Spleen (tissue), 11 donors: Measurements from ENCODE around the gene AKAP6. TPM values are rescaled to one million over a fixed set of nuclear protein-coding genes. Genes with fewer than 3 reads are reported as not detected.

Experiments
- DNase-seq: peaks from one replicate; pipeline ENCODE4 v3.0.0-alpha.2; 2020
- H3K27ac ChIP-seq, 8 donors: fragments of 200-600 bp; sonication (generic) in 7 of 8; 1 replicate in 4 of 8; 2 replicates in 4 of 8; pipeline versions ENCODE4 v1.5.0 to v1.8.0; 2016 to 2021; ENCODE audit warnings: inconsistent platforms in 4 of 8, mild to moderate bottlenecking in 4 of 8, moderate library complexity in 1 of 8
- H3K27me3 ChIP-seq, 7 donors: fragments of 200-600 bp; sonication (generic) in 6 of 7; replicated peaks in 1 of 7; 1 replicate in 4 of 7; 2 replicates in 3 of 7; pipeline versions ENCODE4 v1.5.0 to v1.8.0; 2016 to 2021; ENCODE audit warnings: inconsistent platforms in 3 of 7, mild to moderate bottlenecking in 1 of 7
- H3K36me3 ChIP-seq, 6 donors: fragments of 200-600 bp; sonication (generic) in 5 of 6; 1 replicate in 4 of 6; 2 replicates in 2 of 6; pipeline versions ENCODE4 v1.5.0 to v1.8.0; 2016 to 2021; ENCODE audit warnings: inconsistent platforms in 2 of 6
- H3K4me1 ChIP-seq, 6 donors: fragments of 200-600 bp; sonication (generic) in 5 of 6; 1 replicate in 3 of 6; 2 replicates in 3 of 6; pipeline versions ENCODE4 v1.5.0 to v1.8.0; 2016 to 2021; ENCODE audit warnings: inconsistent platforms in 3 of 6
- H3K4me3 ChIP-seq, 8 donors: fragments of 200-600 bp; sonication (generic) in 7 of 8; 1 replicate in 4 of 8; 2 replicates in 4 of 8; pipeline versions ENCODE4 v1.5.0 to v1.8.0; 2016 to 2021; ENCODE audit warnings: inconsistent platforms in 4 of 8, mild to moderate bottlenecking in 4 of 8, moderate library complexity in 2 of 8
- H3K9me3 ChIP-seq, 8 donors: fragments of 200-600 bp; sonication (generic) in 7 of 8; 1 replicate in 4 of 8; 2 replicates in 4 of 8; pipeline versions ENCODE4 v1.5.0 to v1.8.0; 2016 to 2021; ENCODE audit warnings: inconsistent platforms in 4 of 8
- POLR2A ChIP-seq, 3 donors: fragments of 450-650 bp; IDR thresholded peaks; one replicate each; pipeline ENCODE4 v1.5.1; 2017; ENCODE audit warnings: antibody characterized with exemption in 3 of 3, mild to moderate bottlenecking in 1 of 3
- POLR2AphosphoS5 ChIP-seq, 3 donors: sonication (generic); formaldehyde crosslinking; IDR thresholded peaks; one replicate each; pipeline ENCODE4 v1.5.1; 2017; ENCODE audit warnings: antibody characterized with exemption in 3 of 3
- WGBS, 5 donors: extraction: QIAGEN DNeasy Blood & Tissue Kit in 3 of 5; methylation state at CpG; one replicate each; pipeline versions ENCODE4 v1.1.5 to v1.1.7; 2013 to 2018; 5-methylcytosine and 5-hydroxymethylcytosine counted together
- intact Hi-C: fragments of 100-400 bp; cut with DNase I; formaldehyde crosslinking; loops from one replicate; pipeline ENCODE4 v1.15.0; 2023; ENCODE audit warnings: low total_unique reads
- polyA plus RNA-seq, 3 donors: library from polyadenylated mRNA; stranded (reverse); fragments of 200-250 nt; gene quantifications; one replicate each; pipeline ENCODE4 v1.2.1, GENCODE V29; 2013
- total RNA-seq, 7 donors: library from RNA; depleted of rRNA in 3 of 7; stranded (reverse); fragments of >200 nt in 3 of 7; fragmentation: NEBNext Ultra II Directional in 4 of 7; extraction: Animal tissue kit (Norgen Biotek cat#: 25700) in 4 of 7; gene quantifications; one replicate each; pipeline versions ENCODE4 v1.1.0 to v1.2.1, GENCODE V29; 2016 to 2021
- TF ChIP-seq, protein P1 (sequence below), 11 experiments: fragments of 200-600 bp in 7 of 11; fragments of 450-650 bp in 4 of 11; sonication (generic) in 4 of 11; IDR thresholded peaks in 8 of 11; conservative IDR thresholded peaks in 3 of 11; 1 replicate in 7 of 11; 2 replicates in 4 of 11; pipeline versions ENCODE4 v1.4.0 to v1.8.0; 2016 to 2021; ENCODE audit warnings: antibody characterized with exemption in 11 of 11, inconsistent platforms in 4 of 11, mild to moderate bottlenecking in 1 of 11
- donor health status: healthy with polysubstance abuse.
- donor health status: DM: no; HTN: no; CAD: no; lungs with moderate emphysema.
- donor health status: DM: no; HTN: no; CAD: no.
- donor health status: Bipolar disorder and iron deficiency.
- donor health status: healthy.
- donor health status: DM: no; HTN: no; CAD: no.
- donor health status: DM: yes; HTN: yes; CAD: no.

The AKAP6 gene
- total and polyA plus RNA-seq, 10 donors: 0.20 to 12.1 (median 4.8) TPM

DNA sequence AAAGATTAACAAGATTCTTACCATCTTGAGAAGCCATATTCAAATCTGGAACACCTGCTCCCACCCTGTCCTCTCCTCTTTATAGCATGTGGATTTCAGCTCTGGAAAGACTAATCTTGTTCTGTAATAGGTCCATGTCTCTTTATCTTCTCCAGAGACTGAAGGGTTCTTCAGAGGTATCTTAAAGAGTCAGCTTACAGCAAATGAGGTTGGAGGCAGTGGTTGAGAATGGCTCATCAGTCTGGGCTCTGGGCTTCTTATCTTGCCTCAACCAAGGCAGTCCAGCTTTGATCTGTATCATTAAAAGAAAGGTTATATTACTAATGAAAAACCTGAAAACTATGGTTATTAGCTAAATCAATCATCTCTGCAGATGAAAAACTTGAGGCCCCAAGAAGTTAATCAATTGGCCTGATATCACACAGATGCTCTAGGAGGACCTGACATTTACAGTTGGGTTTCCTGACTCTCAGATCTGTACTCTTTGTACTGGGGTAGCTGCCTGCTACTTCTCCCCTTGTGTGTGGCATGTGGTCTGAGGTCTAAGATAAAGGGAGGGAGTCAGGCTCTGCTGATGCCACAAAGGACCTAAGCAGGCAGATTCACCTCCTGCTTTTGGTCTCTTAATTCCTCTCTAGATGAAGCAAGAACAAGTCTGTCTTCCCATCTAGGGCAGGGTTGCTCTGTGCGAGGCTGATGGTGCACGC, 1.7 kb upstream of the AKAP6 start:
- no peaks in the 10 kb centered on the region for H3K4me1 ChIP-seq
- peaks cover 0 to 10% (median 7%) of the 10 kb centered on the region in 8 donors for H3K9me3 ChIP-seq
- intact Hi-C loops: no loop called here
- no peak overlapping the region for H3K27ac ChIP-seq
- H3K36me3 ChIP-seq: no peaks in the 10 kb centered on the region
- TF ChIP-seq, protein P1, sequence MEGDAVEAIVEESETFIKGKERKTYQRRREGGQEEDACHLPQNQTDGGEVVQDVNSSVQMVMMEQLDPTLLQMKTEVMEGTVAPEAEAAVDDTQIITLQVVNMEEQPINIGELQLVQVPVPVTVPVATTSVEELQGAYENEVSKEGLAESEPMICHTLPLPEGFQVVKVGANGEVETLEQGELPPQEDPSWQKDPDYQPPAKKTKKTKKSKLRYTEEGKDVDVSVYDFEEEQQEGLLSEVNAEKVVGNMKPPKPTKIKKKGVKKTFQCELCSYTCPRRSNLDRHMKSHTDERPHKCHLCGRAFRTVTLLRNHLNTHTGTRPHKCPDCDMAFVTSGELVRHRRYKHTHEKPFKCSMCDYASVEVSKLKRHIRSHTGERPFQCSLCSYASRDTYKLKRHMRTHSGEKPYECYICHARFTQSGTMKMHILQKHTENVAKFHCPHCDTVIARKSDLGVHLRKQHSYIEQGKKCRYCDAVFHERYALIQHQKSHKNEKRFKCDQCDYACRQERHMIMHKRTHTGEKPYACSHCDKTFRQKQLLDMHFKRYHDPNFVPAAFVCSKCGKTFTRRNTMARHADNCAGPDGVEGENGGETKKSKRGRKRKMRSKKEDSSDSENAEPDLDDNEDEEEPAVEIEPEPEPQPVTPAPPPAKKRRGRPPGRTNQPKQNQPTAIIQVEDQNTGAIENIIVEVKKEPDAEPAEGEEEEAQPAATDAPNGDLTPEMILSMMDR (IDR thresholded peaks at IDR 0.05 in 8 of 11, conservative IDR thresholded peaks at IDR 0.05 in 3 of 11): no peak
- no peak for TF ChIP-seq POLR2A (IDR thresholded peaks at IDR 0.05)
- no peak for TF ChIP-seq POLR2AphosphoS5 (IDR thresholded peaks at IDR 0.05)
- H3K4me3 ChIP-seq: no peak overlapping the region
- 74 to 90% (median 87%) methylated on average over 2 of the region's 2 CpGs for WGBS, 5 donors
- H3K27me3 ChIP-seq: no peaks in the 10 kb centered on the region
- no peak for DNase-seq

DNA sequence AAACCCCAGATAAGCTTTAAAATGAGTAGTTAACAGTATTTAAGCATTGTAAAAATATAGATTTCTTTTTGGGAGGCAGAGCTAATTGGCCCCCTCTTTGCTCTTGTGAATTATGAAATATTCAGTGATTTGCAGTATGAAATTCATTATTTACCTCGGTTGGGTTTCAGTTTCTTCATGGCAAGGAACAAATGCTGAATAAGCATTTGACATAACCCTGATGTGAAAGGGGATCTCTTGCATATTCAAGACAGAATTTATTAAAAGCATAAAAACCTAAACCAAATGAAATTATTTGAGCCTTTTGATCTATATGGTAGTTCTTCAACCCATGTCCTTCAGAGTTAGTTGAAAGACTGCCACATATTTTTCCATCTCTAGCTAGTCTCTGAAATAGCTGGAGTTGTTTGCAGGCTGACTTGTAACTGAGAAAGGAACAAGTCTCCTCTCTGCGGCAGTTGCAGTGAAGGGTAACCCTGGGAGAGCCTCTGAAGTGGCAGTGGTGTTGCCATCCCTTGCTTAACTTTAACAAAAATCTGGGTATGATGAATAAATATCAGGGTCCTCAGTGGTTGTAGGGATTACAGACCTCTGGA, 690 bp downstream of the AKAP6 start:
- no peak for DNase-seq
- Histone ChIP-seq H3K36me3 (no peaks in the 10 kb centered on the region), H3K27ac (no peak overlapping the region), H3K9me3 (peaks cover 0 to 10% (median 7%) of the 10 kb centered on the region in 8 donors), H3K27me3 (no peaks in the 10 kb centered on the region), H3K4me1 (no peaks in the 10 kb centered on the region), H3K4me3 (no peak overlapping the region)
- intact Hi-C loops: no loop called here
- TF ChIP-seq POLR2AphosphoS5 (IDR thresholded peaks at IDR 0.05) (no peak), POLR2A (IDR thresholded peaks at IDR 0.05) (no peak)
- TF ChIP-seq, protein P1 (IDR thresholded peaks at IDR 0.05 in 8 of 11, conservative IDR thresholded peaks at IDR 0.05 in 3 of 11): no peak
- WGBS, 5 donors: 74 to 95% (median 88%) methylated on average over 2 of the region's 2 CpGs

DNA sequence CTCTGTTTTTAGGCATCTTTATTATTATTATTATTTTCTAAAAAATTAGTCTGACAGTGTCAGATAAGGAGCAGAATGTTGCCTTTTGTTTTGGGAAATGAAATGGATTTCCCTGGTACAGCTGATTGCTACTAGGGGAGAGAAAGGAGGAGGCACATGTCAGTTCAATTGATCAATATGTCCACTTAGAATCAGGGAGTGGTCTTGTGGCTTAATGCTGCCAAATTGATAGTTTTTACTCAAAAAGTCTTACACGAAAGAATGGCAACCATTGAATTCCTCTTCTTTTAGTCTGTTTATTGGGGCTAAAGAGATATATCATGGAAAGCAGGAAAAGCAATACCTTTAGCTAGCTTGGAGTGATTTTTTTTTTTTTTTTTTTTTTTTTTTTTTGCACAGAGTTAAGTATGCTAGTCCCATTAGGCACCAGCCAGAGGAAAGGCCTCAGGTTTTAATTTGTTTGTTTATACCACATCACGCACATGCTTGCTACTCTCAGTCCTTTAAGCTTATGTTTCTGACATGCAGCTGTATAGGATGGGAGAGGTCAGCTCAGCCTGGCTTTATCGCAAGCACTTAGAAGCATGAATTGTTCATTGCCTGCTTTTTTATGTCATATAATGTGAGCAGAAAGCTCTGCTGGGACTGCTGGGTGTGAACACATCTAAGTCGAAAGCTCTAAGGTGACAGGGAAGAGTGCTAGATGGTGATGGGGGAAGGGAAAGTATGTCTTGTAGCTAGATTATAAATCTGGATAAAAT, 1.4 kb downstream of the AKAP6 start:
- Histone ChIP-seq H3K27ac (no peak overlapping the region), H3K4me1 (no peaks in the 10 kb centered on the region), H3K36me3 (no peaks in the 10 kb centered on the region), H3K27me3 (no peaks in the 10 kb centered on the region), H3K4me3 (no peak overlapping the region), H3K9me3 (peaks cover 0 to 10% (median 7%) of the 10 kb centered on the region in 8 donors)
- no peak for DNase-seq
- no peak for TF ChIP-seq POLR2AphosphoS5 (IDR thresholded peaks at IDR 0.05)
- TF ChIP-seq, protein P1 (IDR thresholded peaks at IDR 0.05 in 8 of 11, conservative IDR thresholded peaks at IDR 0.05 in 3 of 11): no peak
- TF ChIP-seq POLR2A (IDR thresholded peaks at IDR 0.05): no peak
- 83 to 92% (median 90%) methylated on average over 4 of the region's 4 CpGs for WGBS, 5 donors
- intact Hi-C loops: no loop called here

DNA sequence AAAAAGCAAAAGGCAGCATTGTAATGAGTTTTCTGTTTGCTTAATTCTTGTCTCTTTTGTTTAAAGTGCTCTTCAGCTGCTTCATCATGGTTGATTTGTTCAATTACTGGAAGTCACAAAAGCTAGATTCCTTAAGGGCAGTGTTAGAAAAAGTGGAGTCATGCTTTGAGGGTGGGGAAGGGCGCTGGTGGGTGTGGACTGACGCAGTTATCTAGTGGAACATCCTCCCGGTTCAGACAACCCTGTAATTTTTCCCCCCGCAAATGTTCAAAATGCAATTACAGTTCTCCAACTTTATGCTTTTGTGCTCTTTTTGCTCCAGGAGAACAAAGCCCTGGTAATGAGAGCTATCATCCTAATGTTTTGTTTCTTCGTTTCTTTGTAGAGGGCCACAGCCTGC, 2.1 kb downstream of the AKAP6 start:
- WGBS, 5 donors: 76 to 92% (median 82%) methylated on average over 5 of the region's 5 CpGs

More for the DNA sequence above, 2.1 kb downstream of the AKAP6 start:
- no peaks in the 10 kb centered on the region for H3K36me3 ChIP-seq
- peaks cover 0 to 9% (median 6%) of the 10 kb centered on the region in 8 donors for H3K9me3 ChIP-seq
- H3K27me3 ChIP-seq: no peaks in the 10 kb centered on the region
- intact Hi-C loops: no loop called here
- no peak overlapping the region for H3K4me3 ChIP-seq
- DNase-seq: no peak
- no peak overlapping the region for H3K27ac ChIP-seq
- TF ChIP-seq POLR2A (IDR thresholded peaks at IDR 0.05): no peak
- TF ChIP-seq, protein P1 (IDR thresholded peaks at IDR 0.05 in 8 of 11, conservative IDR thresholded peaks at IDR 0.05 in 3 of 11): no peak
- no peak for TF ChIP-seq POLR2AphosphoS5 (IDR thresholded peaks at IDR 0.05)
- no peaks in the 10 kb centered on the region for H3K4me1 ChIP-seq
